Measurements from ENCODE around the gene TMEM256.

TMEM256 gene

DNA sequence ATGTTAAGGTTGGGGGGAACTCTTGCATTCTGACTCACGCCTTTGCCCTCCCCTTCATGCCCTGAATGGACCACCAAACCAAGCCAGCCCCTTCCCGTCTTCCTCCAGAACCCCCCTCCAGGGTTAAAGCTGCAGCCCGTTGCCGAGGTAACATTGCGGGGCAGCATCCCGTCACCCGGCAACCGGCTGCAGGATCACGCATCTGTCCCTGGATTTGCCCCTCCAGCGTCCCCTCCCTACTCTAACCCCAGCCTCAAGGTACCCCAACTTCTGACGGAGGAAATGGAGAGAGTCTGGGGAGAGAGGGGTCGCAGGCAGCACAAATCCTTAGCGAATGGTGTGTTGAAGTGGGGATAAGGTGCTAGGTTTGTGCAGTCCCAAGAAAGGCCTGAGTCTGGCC, 3.2 kb upstream of the TMEM256 start:
- DNase-seq = no peak

DNA sequence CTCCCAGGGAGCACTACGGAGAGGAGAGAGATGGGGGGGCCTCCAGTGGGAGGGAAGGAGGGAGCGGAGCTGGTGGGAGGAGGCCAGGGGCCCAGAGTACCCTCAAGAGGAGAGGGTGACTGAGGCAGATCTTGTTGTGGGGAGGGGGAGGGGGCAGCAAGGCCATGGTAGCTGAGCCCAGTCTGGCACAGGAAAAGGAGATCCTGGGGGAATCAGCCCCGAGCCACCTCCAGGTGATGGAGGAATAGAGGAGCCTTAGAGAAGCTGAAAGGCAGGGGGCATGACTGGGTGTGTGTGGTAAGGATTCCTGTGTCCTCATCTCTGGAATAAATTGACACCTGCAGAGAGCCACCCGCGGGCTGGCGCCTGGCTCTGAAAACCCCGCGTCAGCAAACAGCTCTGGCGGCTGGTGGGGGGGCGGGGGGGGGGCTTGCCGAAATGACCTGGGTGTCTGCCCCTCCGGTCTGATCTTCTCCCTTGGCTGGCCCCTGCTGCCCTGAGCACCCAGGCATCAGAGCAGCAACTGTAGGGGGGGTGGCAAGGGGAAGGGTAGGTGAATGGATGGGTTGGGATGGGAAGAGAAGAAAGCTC, 2.4 kb upstream of the TMEM256 start:
- no peak for DNase-seq

DNA sequence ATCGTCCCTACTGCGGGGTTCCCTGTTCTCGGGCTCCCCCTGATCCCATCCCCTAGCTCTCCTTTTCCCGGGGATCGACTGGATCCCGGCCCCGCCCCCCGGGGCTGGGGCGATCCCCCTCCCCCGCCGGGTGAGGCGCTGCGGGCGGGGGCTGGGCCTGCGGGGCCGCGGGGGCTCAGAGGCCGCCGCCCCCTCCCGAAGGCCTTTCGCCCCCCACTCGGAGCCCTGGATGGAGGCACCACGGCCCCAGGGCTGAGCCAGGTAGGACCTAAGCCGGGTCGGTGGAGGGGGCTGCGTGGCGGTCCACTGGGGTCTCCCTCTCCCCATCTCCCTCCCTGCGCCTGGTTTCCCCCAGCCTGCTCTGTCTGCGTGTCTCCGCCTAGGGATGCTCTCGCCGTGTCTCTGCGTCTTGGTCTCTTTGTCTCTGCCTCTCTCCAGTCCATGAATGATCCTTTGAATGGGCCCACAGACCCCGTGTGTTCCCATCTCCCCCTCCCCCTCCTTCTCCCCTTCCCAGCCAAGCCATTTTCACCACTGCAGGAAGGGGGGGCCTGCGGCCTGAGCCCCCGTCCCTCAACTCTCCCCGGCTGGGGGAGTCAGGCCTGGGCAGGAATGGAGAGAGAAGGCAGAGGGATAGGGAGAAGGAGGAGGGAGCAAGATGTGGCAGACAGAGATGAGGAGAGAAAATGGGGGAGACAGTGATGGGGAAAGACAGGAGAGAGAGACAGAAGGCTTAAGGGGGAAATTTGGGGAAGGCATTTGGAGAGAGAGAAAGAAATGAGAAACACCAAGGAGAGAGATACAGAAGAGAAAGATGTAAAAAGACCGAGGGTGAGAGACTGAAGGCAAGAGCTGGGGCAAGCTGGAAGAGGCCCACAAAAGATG, 1.7 kb upstream of the TMEM256 start:
- no peak for DNase-seq

DNA sequence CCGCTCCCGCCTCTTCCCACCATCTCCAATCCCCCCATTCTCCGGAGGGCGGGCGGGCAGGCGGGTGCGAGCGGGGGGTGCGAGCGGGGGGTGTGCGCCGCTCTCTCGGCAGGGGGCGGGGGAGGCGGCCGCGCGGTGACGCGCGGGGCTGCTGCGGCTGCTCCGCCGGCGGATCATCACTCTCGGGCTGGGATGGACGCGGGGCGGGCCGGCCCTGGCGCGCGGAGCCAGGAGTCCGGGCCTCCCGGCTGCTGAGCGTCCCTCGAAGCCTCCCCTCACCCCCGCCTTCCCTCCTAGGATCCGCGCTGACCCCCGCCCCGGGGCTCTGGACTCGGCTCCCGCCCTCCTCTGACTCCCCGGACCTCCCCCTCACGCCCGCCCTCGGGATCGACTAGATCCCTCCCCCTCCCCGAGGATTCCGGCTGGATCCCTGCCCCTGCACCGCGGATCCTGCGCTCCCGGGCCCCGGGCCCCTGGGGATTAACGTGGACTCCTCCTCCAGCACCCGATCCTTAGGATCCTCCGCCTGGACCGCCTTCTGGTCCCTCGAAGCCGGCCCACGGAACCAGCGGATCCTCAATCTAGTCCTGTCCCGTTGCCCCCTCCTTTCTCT, 946 bp upstream of the TMEM256 start:
- peak; percentile 72 for DNase-seq

DNA sequence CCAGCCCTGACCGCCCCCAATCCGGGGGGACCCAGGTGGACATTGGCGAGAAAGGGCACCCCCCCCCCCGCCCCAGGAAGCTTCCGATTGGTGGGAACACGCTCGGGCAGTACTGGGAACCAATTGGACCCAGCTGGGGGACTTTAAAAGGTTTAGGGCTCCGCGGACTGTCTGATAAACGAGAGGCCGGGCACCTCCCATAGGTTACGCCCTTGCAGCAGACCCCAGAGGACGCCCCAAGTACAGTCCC, 245 bp downstream of the TMEM256 start:
- no peak for DNase-seq

DNA sequence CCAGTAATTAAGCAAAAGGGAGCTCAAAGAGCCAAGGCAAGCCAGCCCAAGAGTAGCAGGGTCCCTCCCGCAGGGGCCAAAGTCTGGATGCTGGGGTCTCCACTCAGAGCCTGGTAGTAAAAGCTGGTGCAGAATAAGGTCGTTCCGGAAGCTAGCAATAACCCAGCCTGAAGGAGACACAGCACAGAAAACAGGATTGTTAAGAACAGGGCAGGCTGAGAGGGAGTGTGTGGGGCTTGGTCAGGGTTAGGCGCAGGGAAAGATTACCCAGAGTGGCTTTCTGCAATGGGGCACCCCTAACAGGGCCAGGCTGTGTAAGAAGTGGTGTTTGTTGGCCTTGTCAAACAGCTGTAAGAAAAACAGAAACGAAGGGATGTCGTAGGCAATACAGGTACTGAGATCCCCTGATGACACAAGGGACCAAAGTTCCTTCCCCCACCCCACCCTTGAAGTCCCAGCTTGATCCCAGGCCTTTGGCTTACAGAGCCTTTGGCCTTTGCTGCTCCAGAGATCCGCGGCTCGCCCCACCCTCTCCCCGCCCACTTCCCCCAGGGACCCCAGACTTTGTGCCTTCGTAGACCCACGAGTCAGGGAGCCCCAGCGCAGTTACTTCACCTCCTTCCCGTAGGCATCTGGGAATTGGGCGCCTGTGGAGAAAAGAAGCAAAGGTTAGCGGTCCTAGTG, 712 bp downstream of the TMEM256 start:
- peak; percentile 31 for DNase-seq

DNA sequence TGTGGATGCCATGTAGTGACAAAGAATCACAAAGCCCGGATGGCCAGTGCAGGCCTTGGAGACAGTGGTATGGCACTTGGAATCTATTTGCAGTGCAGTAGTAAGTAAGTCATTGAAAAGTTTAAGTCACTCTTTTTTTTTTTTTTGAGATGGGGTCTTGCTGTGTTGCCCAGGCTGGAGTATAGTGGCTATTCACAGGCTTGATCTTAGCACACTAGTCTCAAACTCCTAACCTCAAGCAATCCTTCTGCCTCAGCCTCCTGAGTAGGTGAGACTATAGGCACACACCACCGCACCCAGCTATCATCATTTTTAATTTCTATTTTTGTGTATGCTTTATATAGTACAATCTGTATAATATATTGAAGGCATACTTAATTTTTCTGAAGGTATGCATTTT, 5.3 kb downstream of the TMEM256 start:
- no peak for DNase-seq

DNA sequence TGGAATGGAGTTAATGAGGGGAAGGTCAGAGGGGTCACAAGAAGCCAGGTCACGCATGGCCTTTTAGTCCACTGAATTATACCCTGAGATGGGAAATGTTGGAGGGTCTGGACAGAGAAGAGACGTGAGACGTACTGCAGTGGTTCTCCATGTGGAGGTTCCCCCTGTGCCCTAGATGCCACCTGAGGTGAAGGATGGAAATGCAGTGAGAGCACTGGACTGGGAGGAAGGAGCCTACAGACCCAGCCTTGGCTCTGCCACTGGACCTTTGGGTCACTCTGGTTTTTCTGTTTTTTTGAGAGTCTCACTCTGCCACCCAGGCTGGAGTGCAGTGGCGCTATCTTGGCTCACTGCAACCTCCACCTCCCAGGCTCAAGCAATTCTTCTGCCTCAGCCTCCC, 7.8 kb downstream of the TMEM256 start:
- no peak for DNase-seq

DNA sequence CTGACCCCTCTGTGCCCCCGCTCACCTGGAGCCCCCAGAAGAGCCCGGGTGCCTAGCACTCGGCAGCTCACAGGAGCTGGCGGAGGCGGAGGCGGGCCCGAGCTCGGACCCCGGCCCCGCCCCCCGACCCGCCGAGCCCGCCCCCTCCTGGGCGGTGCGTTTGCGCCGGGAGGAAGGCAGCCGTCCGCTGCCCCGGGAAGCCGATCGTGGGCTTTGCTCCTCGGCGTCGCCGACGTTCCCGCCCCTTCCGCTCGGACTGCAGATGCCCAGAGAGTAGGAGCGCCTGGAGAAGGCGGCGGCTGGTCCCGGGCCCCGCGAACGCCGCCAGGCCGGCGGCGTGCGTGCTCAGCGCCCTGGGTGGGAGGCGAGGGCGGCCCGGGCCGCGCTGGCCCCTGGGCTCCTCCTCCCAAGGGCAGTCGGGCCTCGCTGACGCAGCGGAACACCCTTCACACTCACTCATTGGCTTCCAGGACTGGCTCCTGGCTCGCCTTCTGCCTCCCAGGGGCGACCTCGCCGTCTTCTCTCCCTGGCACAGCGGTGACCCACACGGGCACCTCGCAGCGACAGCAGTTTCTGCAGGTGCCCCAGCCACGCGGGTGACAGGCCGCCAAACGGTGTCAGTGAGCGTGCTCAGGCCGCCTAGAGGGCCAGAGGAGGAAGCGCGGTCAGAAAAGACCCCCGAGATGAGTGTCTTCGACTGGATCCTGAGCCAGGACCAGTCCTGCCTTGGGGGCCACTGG, 9.3 kb downstream of the TMEM256 start, which contains the start of gene PLSCR3:
Gene PLSCR3 (minus strand): TSS at position 74 of the 740 bp plus-strand sequence. CDS start 415 bp downstream, outside the sequence.
- DNase-seq = peak; percentile 86

DNA sequence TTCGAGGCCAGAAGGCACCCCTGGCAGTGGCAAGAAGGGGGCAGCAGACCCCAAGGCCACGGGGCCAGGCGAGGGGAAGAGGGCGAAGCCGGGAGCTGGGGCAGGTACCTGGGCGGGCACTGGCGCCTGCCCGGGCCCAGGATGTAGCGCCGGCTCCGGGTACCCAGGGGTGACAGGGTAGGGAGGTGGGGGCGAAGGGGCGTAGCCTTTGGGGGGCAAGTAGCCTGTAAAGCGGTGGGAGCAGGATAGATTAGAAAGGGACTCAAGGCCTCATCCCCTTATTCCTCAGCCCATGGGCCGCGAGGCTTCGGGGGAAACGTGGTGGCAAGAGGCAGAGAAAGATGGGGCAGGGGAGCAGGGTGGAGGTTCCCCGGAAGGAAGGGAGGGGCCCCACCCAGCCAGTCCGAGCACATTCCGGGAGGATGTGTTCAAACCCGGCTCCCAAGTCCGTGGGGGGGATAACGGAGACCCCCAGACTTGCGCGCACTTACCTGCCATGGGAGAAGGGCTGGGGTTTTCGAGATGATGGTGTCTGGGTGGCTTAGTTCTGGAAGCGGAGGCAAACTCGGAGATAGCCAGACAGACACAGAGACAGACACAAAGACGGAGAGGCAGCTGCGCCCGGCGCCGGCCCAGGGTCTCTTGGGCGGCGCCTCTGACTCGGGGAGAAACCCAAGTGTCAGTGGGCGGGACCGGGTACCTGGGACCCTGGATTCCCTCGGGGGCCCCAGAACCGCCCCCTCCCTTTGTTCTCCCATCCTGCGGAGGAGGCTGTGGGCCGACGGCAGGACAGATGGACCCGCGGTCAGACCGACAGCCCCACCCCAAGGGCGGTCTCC, 10.1 kb downstream of the TMEM256 start:
- DNase-seq = peak; percentile 66

DNA sequence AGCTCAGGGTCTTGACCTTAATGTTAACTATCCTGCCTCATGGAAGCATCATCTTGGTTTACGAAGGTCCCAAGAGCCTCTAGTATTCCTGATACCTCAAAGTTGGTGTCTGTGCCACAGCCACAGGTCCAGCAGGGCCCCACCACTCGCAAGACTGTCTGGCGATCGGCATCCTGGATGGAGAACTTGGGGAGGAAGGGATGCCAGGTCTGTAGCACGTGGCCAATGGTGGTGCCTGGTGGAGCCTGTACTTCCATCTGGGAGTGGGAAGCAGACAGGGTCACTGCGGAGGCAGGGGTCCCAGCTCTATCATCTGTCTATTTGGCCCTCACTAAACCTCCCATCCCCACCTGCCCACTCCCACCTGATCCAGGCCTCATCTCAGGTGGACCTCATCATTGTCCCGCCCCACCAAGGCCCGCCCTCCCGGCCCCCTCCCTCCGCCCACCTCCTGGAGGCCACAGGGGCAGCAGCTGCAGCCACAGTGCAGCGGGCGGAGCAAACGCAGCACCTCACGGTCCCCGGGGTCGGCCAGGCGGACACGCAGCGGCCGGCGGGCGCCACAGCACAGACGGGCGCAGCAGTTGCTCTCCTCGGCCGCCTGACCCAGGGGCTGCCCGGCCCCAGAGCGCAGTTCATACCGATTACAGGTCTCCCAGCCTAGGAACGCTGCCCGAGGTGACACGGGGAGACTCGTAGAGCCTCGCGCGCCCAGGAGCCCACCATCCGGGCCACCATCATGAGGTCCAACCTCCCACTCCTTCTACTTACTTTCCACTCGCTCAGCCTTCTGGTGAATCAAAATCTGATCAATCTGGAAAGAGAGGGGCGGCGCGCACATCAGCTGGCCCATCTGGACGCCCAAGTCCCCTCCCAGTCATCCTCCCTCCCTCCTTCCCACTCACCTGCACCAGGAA, 10.9 kb downstream of the TMEM256 start:
- no peak for DNase-seq

DNA sequence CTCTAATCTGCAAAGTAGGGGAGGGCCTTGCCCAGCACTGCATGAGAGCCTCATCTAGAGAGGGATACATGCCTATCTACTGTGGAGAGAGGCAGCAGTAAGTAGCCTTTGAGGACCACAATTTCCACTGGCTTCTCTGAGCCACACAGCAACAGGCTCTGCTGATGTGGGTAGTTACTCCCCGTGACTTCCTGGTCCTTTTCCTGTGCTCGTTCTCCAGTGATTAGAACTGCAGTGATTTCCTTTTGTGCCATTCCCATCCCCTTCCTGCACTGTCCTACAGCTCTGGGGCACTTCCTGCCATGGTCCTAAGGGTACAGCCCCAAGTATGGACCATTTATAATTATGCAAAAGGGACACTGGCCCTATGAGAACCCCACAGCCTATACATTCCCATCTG, 12.6 kb downstream of the TMEM256 start:
- DNase-seq = no peak

DNA sequence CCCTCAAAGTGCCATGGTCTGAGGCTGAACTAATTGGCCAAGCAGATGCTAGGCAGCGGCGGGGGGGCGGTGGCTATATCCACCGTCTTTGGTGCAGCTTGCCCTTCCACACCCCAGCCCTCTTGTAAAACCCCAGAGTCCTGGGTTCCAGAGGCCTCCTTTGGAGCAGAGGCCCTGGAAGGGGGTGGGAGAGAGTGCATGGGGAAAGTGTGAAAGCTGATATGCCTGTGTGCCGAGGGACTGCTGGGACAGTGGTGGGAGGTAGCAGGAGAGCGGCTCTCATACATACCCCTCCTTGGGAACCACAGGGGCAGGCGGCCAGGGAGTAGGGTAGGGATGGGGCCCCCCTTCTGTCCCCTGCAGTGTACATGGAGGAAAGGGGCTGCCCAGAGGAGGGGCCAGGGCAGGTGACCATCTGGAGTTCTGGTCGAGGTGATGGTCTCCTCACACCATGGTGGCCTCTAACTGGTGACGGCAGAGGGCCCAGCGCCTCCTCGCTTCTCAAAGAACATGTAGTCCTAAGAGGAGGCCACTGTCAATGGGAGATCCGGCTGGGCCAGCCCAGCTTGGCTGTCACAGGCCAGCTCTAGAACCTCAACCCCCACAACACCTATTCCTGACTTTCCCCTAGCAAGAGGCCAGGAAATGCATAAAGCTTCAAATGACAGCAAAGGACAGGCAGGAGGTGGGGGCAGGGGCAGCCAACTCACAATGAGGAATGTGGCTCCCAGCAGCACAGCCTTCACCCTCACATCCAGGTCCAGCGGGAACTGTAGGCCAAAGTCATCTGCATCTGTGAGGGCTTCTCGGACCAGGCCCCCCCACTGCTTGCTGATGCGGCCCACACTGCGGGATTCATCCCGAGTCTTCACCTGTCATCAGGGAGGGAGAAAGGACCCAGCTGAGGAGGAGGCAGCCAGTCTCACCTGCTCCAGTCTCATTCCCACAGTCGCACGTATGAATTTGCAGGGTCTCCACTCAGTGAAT, 13.7 kb downstream of the TMEM256 start:
- DNase-seq = no peak

DNA sequence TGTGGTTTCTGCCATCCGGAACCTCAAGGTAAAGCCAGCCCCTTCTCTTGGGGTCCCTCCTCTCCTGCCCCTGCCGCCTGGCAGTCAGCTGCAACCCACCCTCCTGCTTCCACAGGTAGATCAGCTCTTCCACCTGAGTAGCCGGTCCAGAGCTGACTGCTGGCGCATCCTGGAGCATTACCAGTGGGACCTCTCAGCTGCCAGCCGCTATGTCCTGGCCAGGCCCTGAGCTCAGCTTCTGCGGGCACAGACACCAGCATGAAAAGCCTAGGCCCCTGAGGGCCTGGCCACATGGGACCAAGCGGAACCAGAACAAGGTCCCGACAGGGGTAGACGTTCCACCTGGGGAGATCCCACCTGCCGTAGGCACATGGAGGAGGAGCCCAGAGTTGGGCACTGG, 15.0 kb downstream of the TMEM256 start:
- no peak for DNase-seq

DNA sequence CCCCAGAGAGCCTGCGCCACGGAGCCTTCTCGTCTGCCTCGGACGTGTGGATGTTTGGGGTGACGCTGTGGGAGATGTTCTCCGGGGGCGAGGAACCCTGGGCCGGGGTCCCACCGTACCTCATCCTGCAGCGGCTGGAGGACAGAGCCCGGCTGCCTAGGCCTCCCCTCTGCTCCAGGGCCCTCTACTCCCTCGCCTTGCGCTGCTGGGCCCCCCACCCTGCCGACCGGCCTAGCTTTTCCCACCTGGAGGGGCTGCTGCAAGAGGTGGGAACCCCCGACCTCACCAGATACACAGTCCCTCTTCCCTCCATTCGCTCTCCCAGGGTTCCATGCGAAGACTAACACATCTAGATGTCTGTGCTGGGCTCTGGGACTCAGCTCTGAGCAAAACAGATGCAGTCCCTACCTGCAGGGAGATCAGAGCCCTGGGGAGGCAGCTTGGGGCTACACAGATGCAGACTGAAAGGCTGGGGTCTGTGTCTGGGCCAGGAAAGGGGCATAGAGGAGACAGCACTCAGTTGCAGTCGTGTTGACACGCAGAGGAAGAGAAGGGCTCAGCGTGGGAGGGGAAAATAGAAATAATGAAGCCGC, 19.3 kb downstream of the TMEM256 start:
- DNase-seq = no peak

DNA sequence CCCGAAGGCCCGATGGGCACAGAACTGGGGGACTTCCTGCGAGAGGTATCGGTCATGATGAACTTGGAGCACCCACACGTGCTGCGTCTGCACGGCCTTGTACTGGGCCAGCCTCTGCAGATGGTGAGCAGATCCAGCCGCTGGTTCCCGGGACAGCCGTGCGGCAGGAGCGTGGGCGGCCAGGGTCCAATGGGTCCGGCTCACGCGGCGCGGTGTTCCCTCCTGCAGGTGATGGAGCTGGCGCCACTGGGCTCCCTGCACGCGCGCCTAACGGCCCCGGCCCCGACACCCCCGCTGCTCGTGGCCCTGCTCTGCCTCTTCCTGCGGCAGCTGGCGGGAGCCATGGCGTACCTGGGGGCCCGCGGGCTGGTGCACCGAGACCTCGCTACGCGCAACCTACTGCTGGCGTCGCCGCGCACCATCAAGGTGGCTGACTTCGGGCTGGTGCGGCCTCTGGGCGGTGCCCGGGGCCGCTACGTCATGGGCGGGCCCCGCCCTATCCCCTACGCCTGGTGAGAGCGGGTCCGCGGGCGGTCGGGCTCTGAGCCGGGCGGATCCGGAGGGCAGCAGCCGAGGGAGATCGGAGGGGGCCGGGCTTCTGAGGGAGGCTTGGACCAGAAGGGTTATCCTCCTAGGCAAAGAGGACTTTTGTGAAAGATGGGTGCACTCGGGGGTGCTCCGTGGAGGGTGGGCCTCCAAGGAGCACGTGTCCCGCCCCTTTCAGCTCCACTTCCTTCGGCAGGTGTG, 20.0 kb downstream of the TMEM256 start:
- DNase-seq = peak; percentile 84

DNA sequence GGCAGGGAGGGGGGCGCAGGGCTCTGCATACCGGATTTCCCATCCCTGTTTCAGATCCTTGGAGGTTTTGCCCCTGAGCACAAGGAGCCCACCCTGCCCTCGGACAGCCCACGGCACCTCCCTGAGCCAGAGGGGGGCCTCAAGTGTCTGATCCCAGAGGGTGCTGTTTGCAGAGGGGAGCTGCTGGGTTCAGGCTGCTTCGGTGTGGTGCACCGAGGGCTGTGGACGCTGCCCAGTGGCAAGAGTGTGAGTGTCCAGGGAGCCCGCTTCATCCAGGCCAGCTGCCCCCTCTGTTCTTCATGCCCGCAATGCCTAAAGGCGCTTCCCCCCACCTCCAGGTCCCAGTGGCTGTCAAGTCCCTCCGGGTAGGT, 20.5 kb downstream of the TMEM256 start:
- no peak for DNase-seq

DNA sequence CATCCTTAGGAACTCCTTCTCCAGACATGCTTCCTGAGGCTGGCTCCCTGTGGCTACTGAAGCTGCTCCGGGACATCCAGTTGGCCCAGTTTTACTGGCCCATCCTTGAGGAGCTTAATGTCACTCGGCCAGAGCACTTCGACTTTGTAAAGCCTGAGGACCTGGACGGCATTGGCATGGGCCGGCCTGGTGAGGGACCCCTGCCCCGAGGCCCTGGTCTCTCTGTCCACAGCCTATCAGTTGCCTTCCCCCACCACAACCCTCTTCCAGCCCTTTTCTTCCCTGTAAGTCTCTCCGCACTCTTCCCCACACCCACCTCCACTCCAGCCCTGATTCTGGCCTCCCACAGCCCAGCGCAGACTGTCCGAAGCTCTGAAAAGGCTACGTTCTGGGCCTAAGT, 21.0 kb downstream of the TMEM256 start:
- no peak for DNase-seq

Data from activated CD4-positive, alpha-beta T cell treated with anti-CD3 and anti-CD28 coated beads for 48 hours (primary cell).